NCI-H748 (cell line): ENCODE data around the gene TSEN34.
A peak's percentile ranks its signal among the peaks of the same experiment; 100 is the strongest.

Experiments
- DNase-seq: peaks from one replicate; lab custom pipeline; 2025; ENCODE audit not compliant: unreplicated experiment; lab: John Stamatoyannopoulos, UW

Gene TSEN34

GRCh38 chr19:54191011-54191810, at the start of gene TSEN34:
TSS of gene TSEN34 (plus strand) at chr19:54191308. CDS start at chr19:54191365, 57 bp downstream.
- peak; percentile 94 for DNase-seq

DNA sequence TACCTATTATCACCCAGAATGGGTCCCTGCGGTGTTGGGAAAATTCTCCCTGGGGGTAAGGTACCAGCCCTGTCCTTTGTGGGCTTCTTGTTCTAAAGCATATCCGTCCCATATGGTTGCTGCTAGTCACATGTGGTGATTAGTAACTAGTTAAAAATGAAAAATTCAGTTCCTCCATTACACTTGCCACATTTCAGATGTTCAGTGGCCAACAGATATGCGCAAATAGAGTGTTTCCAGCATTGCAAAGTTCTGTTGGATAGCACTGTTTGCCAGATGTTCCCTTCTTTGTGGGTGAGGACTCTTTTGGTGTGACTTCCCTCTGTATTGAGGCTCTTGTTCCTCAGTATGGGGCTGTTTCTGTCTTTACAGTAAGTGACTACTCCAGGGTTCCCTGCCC, 49.8 kb upstream of the TSEN34 start:
- no peak for DNase-seq

DNA sequence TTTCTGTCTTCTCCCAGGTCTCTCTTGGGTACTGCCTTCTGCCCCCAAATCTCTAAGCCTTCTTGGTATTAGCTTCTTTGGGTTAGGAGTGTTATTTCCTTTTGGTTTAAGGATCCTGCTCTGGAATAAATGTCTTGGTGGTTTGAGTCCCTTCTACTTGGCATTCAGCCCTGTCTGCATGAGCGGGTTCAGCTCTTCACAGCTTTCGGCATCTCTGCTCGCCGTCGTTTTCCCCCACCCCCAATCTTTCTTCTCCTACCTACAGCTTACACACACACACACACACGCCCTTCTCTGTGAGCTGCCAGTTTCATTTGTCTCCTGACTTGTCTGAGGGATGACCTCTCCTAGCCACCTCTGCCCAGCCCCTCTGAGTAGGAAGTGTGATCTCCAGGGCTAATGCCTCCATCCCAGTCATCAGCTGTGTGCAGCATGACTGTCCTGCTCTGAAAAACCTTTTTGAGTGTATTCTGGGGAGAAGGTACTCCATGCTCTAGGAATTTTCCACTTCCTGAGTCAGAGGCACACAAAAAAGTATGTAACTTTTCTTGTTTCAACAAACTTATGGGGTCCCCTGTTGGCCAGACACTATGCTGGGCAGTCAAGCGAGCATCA, 48.8 kb upstream of the TSEN34 start:
- DNase-seq = no peak

- DNase-seq = no peak
Measured at GRCh38 chr19:54145541-54146158, 45.5 kb upstream of the TSEN34 start.

- no peak for DNase-seq
Measured at GRCh38 chr19:54147676-54148075, 43.4 kb upstream of the TSEN34 start.

- no peak for DNase-seq
Measured at GRCh38 chr19:54148158-54148557, 43.0 kb upstream of the TSEN34 start.

GRCh38 chr19:54149021-54149812, 41.9 kb upstream of the TSEN34 start:
- DNase-seq = no peak

- DNase-seq = no peak
Measured at GRCh38 chr19:54151362-54152035, 39.6 kb upstream of the TSEN34 start.

- no peak for DNase-seq
Measured at GRCh38 chr19:54152267-54152666, 38.8 kb upstream of the TSEN34 start.

DNA sequence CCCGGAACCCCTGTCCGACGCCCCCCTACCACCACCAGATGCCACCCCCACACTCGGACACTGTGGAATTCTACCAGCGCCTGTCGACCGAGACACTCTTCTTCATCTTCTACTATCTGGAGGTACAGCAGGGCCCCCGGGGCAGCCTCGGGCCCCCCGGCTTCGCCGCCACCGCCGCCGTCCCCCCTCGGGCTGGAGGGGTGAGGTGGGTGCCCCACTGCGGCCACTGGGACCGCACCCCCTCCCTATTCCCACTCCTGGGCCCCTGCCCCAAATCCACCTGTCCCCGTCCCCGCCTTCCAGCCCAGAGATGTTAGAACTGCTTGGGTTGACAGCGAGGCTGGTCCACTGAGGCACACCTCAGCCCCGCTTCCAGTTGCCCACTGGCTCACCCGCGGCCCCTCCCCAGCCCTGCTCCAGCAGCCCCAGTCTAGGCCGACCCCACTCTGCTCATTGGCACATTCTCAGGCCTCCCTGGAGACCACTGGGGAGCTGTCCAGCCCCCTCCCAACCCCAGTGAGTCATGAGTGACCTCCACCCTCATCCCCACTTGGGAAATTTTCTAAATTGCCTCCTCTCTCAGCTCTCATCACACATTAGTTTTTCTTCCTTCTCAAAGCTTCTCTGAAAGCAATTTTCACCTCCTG, 38.1 kb upstream of the TSEN34 start:
- DNase-seq = no peak

DNA sequence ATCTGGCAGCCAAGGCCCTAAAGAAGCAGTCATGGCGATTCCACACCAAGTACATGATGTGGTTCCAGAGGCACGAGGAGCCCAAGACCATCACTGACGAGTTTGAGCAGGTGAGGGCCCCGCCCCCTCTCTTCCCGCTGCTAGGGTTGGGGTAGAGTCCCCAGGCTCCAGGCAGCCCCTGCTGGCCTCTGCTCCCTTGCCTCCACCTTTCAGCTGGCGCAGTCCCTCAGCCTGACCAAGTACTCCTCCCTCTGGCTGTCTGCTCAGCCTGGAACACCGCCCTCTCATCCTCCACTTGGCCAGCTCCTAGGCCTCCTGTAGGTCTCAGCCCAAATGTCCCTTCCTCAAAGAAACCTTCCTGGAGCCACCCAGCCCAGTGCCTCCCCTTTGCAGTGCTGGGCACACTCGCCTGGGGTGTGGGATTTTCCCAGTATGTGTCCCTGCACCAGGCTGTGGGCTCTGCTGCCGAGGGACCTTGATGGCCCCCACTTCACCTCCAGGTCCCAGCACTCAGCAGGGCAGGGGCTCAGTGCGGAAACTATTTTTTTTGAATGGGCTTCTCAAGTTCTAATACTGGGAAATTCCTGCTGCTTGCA, 37.3 kb upstream of the TSEN34 start:
- no peak for DNase-seq

DNA sequence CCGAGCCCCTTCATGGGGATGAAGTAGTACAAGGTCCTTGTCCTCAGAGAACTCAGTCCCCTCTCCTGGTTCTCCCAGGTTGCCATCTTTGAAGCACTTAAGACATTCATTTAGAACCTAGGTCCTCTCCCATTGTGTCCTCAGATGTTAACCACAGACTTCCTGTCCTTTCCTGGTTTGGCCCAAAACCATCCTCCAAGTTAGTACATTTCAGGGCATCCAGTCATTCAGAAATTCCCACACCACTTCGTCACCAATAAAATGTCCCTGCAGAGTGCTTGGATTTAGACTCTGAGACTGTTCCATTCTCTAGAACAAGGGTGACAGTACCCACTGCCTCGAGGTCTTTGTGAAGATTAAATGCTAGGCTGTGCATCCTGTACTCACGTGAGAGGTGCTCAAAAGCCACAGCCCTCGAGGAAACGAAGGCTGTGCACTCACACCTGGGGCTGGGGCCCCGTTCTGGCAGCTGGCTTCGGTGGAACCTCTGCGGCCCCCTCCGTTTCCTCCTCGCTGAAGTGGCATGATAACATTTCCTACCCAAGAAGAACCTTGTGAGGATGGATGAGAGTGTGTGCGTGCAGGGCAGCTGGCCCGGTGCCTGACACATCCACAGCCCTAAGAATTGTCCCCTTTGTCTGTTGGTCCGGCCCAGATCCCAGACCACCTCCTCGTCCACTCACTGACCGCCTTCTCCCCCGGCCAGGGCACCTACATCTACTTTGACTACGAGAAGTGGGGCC, 36.3 kb upstream of the TSEN34 start:
- DNase-seq = no peak

- DNase-seq = no peak
Measured at GRCh38 chr19:54155694-54156093, 35.4 kb upstream of the TSEN34 start.

- DNase-seq = no peak
Measured at GRCh38 chr19:54156490-54156889, 34.6 kb upstream of the TSEN34 start.

- no peak for DNase-seq
Measured at GRCh38 chr19:54156953-54157352, 34.2 kb upstream of the TSEN34 start.

- DNase-seq = no peak
Measured at GRCh38 chr19:54158812-54159351, 32.2 kb upstream of the TSEN34 start.

GRCh38 chr19:54159352-54160181, 31.5 kb upstream of the TSEN34 start, which contains the start of gene LENG1:
TSS of gene LENG1 (minus strand) at chr19:54159721. CDS start at chr19:54159695, 26 bp downstream.
- DNase-seq = peak; percentile 100
